ENCODE data around the gene NXPH3.

NXPH3 gene

GRCh38 chr17:49597436-49597835 is 21.8 kb downstream of the NXPH3 start:
- no peaks in the 10 kb centered on the region for H3K27me3 ChIP-seq (ENCODE audit: insufficient read depth, poor library complexity, severe bottlenecking)
- H3K4me3 ChIP-seq (replicated peaks; ENCODE audit: insufficient read depth, low read length): no peak overlapping the region
- TF ChIP-seq CTCF (IDR thresholded peaks at IDR 0.05; ENCODE audit: insufficient read depth, low read length) (no peak), POLR2AphosphoS5 (IDR thresholded peaks at IDR 0.05; ENCODE audit: low read depth) (no peak), GABPA (IDR thresholded peaks at IDR 0.05; ENCODE audit: low read depth) (no peak), REST (IDR thresholded peaks at IDR 0.05; ENCODE audit: insufficient replicate concordance, low read depth) (no peak), SPI1 (IDR thresholded peaks at IDR 0.05; ENCODE audit: borderline replicate concordance, low read depth) (no peak)
- no peak overlapping the region for H3K27ac ChIP-seq (replicated peaks)
- no peak for DNase-seq (ENCODE audit: low read depth in 1 of 2, low spot score in 1 of 2)

GRCh38 chr17:49597928-49598655 is 22.4 kb downstream of the NXPH3 start:
- Histone ChIP-seq H3K27ac (replicated peaks) (no peak overlapping the region), H3K4me3 (replicated peaks; ENCODE audit: insufficient read depth, low read length) (no peak overlapping the region), H3K27me3 (ENCODE audit: insufficient read depth, poor library complexity, severe bottlenecking) (no peaks in the 10 kb centered on the region)
- TF ChIP-seq GABPA (IDR thresholded peaks at IDR 0.05; ENCODE audit: low read depth) (no peak), SPI1 (IDR thresholded peaks at IDR 0.05; ENCODE audit: borderline replicate concordance, low read depth) (no peak), REST (IDR thresholded peaks at IDR 0.05; ENCODE audit: insufficient replicate concordance, low read depth) (no peak), POLR2AphosphoS5 (IDR thresholded peaks at IDR 0.05; ENCODE audit: low read depth) (no peak), CTCF (IDR thresholded peaks at IDR 0.05; ENCODE audit: insufficient read depth, low read length) (no peak)
- DNase-seq (ENCODE audit: low read depth in 1 of 2, low spot score in 1 of 2): no peak

- Histone ChIP-seq H3K27me3 (ENCODE audit: insufficient read depth, poor library complexity, severe bottlenecking) (no peaks in the 10 kb centered on the region), H3K4me3 (replicated peaks; ENCODE audit: insufficient read depth, low read length) (no peak overlapping the region), H3K27ac (replicated peaks) (no peak overlapping the region)
- TF ChIP-seq CTCF (IDR thresholded peaks at IDR 0.05; ENCODE audit: insufficient read depth, low read length) (no peak), SPI1 (IDR thresholded peaks at IDR 0.05; ENCODE audit: borderline replicate concordance, low read depth) (no peak), GABPA (IDR thresholded peaks at IDR 0.05; ENCODE audit: low read depth) (no peak), POLR2AphosphoS5 (IDR thresholded peaks at IDR 0.05; ENCODE audit: low read depth) (no peak), REST (IDR thresholded peaks at IDR 0.05; ENCODE audit: insufficient replicate concordance, low read depth) (no peak)
- no peak for DNase-seq (ENCODE audit: low read depth in 1 of 2, low spot score in 1 of 2)
Measured at GRCh38 chr17:49598918-49599317, 23.2 kb downstream of the NXPH3 start.

All from HL-60 (cell line).